Tibial nerve (tissue), 4 donors: Measurements from ENCODE around the gene CES5A.

Source experiments
- EP300 ChIP-seq, 2 donors: sonication (generic); formaldehyde crosslinking; IDR thresholded peaks; one replicate each; pipeline ENCODE4 v1.6.1; 2017; ENCODE audit warnings: antibody characterized with exemption in 2 of 2, mild to moderate bottlenecking in 1 of 2
- POLR2A ChIP-seq, 2 donors: fragments of 450-650 bp; IDR thresholded peaks; one replicate each; pipeline ENCODE4 v1.6.1; 2017; ENCODE audit warnings: antibody characterized with exemption in 2 of 2, mild to moderate bottlenecking in 2 of 2, moderate library complexity in 2 of 2
- TF ChIP-seq, protein P1 (sequence below), 5 experiments: fragments of 200-600 bp in 3 of 5; fragments of 450-650 bp in 2 of 5; sonication (generic) in 3 of 5; IDR thresholded peaks; one replicate each; pipeline ENCODE4 v1.5.1; 2016 to 2019; ENCODE audit warnings: antibody characterized with exemption in 5 of 5, mild to moderate bottlenecking in 3 of 5, moderate library complexity in 2 of 5

DNA sequence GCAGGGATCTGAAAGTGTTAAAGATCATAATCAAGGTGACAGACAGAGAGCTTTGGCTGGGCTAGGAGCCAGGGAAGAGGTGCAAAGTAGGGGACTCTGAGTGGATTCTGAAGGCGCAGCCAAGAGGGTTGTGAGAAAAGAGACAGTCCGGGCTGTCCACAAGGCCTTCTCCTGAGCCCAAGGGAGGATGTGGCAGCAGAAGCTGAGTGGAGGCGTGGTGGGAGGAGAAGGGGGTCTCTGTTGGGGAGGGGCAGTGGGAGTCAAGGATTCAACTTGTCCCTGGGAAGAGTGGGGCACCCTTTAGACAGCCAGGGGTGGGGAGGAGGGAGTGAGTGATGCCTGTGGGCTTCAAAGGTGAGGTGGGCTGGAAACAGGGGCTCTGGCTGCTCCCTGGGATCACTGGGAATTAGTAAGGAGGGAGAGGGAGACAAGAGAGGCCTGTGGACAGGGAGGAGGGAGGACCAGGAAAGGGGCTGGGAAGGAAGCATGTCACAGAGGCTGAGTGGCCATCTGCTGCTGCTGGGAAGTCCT is 52.8 kb downstream of the CES5A start:
- TF ChIP-seq, protein P1, sequence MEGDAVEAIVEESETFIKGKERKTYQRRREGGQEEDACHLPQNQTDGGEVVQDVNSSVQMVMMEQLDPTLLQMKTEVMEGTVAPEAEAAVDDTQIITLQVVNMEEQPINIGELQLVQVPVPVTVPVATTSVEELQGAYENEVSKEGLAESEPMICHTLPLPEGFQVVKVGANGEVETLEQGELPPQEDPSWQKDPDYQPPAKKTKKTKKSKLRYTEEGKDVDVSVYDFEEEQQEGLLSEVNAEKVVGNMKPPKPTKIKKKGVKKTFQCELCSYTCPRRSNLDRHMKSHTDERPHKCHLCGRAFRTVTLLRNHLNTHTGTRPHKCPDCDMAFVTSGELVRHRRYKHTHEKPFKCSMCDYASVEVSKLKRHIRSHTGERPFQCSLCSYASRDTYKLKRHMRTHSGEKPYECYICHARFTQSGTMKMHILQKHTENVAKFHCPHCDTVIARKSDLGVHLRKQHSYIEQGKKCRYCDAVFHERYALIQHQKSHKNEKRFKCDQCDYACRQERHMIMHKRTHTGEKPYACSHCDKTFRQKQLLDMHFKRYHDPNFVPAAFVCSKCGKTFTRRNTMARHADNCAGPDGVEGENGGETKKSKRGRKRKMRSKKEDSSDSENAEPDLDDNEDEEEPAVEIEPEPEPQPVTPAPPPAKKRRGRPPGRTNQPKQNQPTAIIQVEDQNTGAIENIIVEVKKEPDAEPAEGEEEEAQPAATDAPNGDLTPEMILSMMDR (IDR thresholded peaks at IDR 0.05), result no peak
- no peak for TF ChIP-seq POLR2A (IDR thresholded peaks at IDR 0.05)
- no peak for TF ChIP-seq EP300 (IDR thresholded peaks at IDR 0.05)
